ENCODE measurements around the gene ARID2.

ARID2 gene

DNA sequence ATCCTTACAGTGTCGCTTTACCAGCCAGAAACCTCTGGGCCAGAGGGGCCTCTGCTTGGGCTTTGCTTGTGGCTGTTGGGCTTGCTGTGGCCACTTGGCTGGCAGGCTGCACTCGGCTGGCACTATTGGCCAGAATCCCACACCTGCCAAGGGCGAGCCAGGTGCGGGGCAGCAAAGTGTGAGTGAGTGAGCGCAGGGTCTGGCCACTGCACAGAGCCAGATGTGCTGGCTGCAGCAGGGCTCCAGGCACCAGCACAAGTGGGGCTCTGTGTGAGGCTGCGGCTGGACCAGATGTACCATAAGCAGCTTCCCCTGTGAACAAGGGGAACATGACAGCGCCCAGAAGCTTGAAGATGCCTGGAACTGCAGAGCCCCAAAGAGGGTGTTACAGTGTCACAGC lies 33.5 kb upstream of the ARID2 start:
- H3K36me3 ChIP-seq (ENCODE audit: control insufficient read depth in 2 of 2, insufficient read depth in 1 of 2, low read length in 2 of 2): no peaks in the 10 kb centered on the region
- no peaks in the 10 kb centered on the region for H3K9me3 ChIP-seq (ENCODE audit: control insufficient read depth, insufficient read depth, low read depth, low read length)
- CTCF ChIA-PET: no interaction called here
- no peak overlapping the region for H3K4me3 ChIP-seq (ENCODE audit: low read depth, low read length)
- no peaks in the 10 kb centered on the region for H3K4me1 ChIP-seq (ENCODE audit: control insufficient read depth, insufficient read depth, low read length)
- TF ChIP-seq OSR2 (tag by site-specific recombination; IDR thresholded peaks at IDR 0.05): no peak
- no peak for TF ChIP-seq MYNN (tag by site-specific recombination; IDR thresholded peaks at IDR 0.05; ENCODE audit: borderline replicate concordance)
- TF ChIP-seq, protein P1, sequence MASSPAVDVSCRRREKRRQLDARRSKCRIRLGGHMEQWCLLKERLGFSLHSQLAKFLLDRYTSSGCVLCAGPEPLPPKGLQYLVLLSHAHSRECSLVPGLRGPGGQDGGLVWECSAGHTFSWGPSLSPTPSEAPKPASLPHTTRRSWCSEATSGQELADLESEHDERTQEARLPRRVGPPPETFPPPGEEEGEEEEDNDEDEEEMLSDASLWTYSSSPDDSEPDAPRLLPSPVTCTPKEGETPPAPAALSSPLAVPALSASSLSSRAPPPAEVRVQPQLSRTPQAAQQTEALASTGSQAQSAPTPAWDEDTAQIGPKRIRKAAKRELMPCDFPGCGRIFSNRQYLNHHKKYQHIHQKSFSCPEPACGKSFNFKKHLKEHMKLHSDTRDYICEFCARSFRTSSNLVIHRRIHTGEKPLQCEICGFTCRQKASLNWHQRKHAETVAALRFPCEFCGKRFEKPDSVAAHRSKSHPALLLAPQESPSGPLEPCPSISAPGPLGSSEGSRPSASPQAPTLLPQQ (tag by site-specific recombination; IDR thresholded peaks at IDR 0.05): no peak
- no peak for TF ChIP-seq GLIS1 (tag by site-specific recombination; IDR thresholded peaks at IDR 0.05)
- H3K27ac ChIP-seq (ENCODE audit: extremely low read depth, low read depth, low read length): no peak overlapping the region
- POLR2A ChIA-PET: no interaction called here

DNA sequence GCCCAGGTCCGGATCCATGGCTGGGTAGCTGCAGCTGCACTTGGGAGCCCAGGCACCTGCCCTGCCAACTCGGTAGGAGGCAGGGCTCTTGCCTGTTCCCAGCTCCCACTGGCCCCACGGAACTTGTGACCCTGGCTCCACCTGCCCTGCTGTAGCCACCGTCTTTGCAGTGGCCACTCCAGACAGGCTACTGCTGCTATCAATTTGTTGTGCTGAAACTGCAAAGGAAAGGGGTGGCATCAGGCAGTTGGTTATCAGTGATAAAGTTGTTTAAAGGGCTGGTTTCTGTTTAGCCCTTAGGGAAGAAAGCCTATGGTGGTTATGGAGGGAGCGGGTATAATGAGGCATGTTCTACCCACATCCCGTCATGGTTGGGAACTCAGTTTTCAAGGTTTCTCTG lies 32.1 kb upstream of the ARID2 start:
- Histone ChIP-seq H3K27ac (ENCODE audit: extremely low read depth, low read depth, low read length) (no peak overlapping the region), H3K4me1 (ENCODE audit: control insufficient read depth, insufficient read depth, low read length) (no peaks in the 10 kb centered on the region), H3K36me3 (ENCODE audit: control insufficient read depth in 2 of 2, insufficient read depth in 1 of 2, low read length in 2 of 2) (no peaks in the 10 kb centered on the region), H3K4me3 (ENCODE audit: low read depth, low read length) (no peak overlapping the region), H3K9me3 (ENCODE audit: control insufficient read depth, insufficient read depth, low read depth, low read length) (no peaks in the 10 kb centered on the region)
- TF ChIP-seq ZNF530 (tag by site-specific recombination; IDR thresholded peaks at IDR 0.05; ENCODE audit: low read depth) (no peak), ZNF404 (tag by site-specific recombination; IDR thresholded peaks at IDR 0.05) (no peak), MYNN (tag by site-specific recombination; IDR thresholded peaks at IDR 0.05; ENCODE audit: borderline replicate concordance) (no peak), ZNF544 (tag by site-specific recombination; IDR thresholded peaks at IDR 0.05) (no peak), ZNF433 (tag by site-specific recombination; IDR thresholded peaks at IDR 0.05; ENCODE audit: low read depth) (no peak), ZNF677 (tag by site-specific recombination; IDR thresholded peaks at IDR 0.05) (no peak), SETDB1 (IDR thresholded peaks at IDR 0.05; ENCODE audit: insufficient read length, low read length) (no peak)
- TF ChIP-seq, protein P2, sequence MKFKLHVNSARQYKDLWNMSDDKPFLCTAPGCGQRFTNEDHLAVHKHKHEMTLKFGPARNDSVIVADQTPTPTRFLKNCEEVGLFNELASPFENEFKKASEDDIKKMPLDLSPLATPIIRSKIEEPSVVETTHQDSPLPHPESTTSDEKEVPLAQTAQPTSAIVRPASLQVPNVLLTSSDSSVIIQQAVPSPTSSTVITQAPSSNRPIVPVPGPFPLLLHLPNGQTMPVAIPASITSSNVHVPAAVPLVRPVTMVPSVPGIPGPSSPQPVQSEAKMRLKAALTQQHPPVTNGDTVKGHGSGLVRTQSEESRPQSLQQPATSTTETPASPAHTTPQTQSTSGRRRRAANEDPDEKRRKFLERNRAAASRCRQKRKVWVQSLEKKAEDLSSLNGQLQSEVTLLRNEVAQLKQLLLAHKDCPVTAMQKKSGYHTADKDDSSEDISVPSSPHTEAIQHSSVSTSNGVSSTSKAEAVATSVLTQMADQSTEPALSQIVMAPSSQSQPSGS (tag by site-specific recombination; IDR thresholded peaks at IDR 0.05; ENCODE audit: low read depth): no peak
- TF ChIP-seq, protein P3, sequence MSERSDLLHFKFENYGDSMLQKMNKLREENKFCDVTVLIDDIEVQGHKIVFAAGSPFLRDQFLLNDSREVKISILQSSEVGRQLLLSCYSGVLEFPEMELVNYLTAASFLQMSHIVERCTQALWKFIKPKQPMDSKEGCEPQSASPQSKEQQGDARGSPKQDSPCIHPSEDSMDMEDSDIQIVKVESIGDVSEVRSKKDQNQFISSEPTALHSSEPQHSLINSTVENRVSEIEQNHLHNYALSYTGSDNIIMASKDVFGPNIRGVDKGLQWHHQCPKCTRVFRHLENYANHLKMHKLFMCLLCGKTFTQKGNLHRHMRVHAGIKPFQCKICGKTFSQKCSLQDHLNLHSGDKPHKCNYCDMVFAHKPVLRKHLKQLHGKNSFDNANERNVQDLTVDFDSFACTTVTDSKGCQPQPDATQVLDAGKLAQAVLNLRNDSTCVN (tag by site-specific recombination; optimal IDR thresholded peaks at IDR 0.05): no peak
- CTCF ChIA-PET: no interaction called here
- POLR2A ChIA-PET: no interaction called here

DNA sequence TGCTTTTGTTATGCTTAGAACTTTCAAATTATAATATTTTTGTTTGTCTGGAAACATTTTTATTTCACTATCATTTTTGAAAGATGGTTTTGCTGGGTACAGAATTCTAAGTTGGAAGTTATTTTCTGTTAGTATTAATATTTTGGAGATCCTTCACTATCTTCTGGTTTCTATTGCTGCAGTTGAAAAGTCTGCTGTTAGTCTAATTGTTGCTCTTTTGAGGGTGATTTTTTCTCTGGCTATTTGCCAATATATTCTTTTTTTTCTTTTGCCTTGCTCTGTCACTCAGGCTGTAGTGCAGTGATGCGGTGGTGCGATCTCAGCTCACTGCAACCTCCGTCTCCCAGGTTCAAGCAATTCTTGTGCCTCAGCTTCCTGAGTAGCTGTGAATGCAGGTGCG lies 28.2 kb upstream of the ARID2 start:
- TF ChIP-seq SETDB1 (IDR thresholded peaks at IDR 0.05; ENCODE audit: insufficient read length, low read length) (peak; percentile 72), OVOL3 (tag by site-specific recombination; IDR thresholded peaks at IDR 0.05) (no peak), ZNF830 (tag by site-specific recombination; IDR thresholded peaks at IDR 0.05; ENCODE audit: low read depth) (no peak), FEZF1 (tag by site-specific recombination; IDR thresholded peaks at IDR 0.05) (peak; percentile 22; the same call in 1 of the 2 replicates)
- TF ChIP-seq, protein P4, sequence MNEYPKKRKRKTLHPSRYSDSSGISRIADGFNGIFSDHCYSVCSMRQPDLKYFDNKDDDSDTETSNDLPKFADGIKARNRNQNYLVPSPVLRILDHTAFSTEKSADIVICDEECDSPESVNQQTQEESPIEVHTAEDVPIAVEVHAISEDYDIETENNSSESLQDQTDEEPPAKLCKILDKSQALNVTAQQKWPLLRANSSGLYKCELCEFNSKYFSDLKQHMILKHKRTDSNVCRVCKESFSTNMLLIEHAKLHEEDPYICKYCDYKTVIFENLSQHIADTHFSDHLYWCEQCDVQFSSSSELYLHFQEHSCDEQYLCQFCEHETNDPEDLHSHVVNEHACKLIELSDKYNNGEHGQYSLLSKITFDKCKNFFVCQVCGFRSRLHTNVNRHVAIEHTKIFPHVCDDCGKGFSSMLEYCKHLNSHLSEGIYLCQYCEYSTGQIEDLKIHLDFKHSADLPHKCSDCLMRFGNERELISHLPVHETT (tag by site-specific recombination; IDR thresholded peaks at IDR 0.05): no peak
- POLR2A ChIA-PET: no interaction called here
- Histone ChIP-seq H3K9me3 (ENCODE audit: control insufficient read depth, insufficient read depth, low read depth, low read length) (no peaks in the 10 kb centered on the region), H3K4me1 (ENCODE audit: control insufficient read depth, insufficient read depth, low read length) (no peaks in the 10 kb centered on the region), H3K27ac (ENCODE audit: extremely low read depth, low read depth, low read length) (no peak overlapping the region), H3K4me3 (ENCODE audit: low read depth, low read length) (no peak overlapping the region), H3K36me3 (ENCODE audit: control insufficient read depth in 2 of 2, insufficient read depth in 1 of 2, low read length in 2 of 2) (no peaks in the 10 kb centered on the region)
- CTCF ChIA-PET: no interaction called here

Data from HEK293 (cell line).